Vagina (tissue), 2 donors: ENCODE data around the gene KRT73. TPM values are rescaled to one million over a fixed set of nuclear protein-coding genes. Genes with fewer than 3 reads are reported as not detected.
A peak's percentile ranks its signal among the peaks of the same experiment; 100 is the strongest.

Source experiments
- DNase-seq, 2 donors: peaks; one replicate each; pipeline ENCODE4 v3.0.0-alpha.2; 2017; ENCODE audit errors: extremely low spot score in 2 of 2
- H3K27ac ChIP-seq: fragments of 200-600 bp; sonication (generic); one replicate; pipeline ENCODE4 v1.5.1; 2019
- H3K27me3 ChIP-seq: fragments of 200-600 bp; sonication (generic); one replicate; pipeline ENCODE4 v1.5.1; 2019
- H3K36me3 ChIP-seq, 2 donors: fragments of 200-600 bp; sonication (generic); one replicate each; pipeline ENCODE4 v1.5.1; 2017 to 2019
- H3K4me1 ChIP-seq: fragments of 200-600 bp; sonication (generic); one replicate; pipeline ENCODE4 v1.5.1; 2019
- H3K4me3 ChIP-seq, 2 donors: fragments of 200-600 bp; sonication (generic); 1 replicate in 1 of 2; 2 replicates in 1 of 2; pipeline ENCODE4 v1.5.1; 2016 to 2019
- H3K9me3 ChIP-seq: fragments of 200-600 bp; sonication (generic); one replicate; pipeline ENCODE4 v1.5.1; 2019
- POLR2A ChIP-seq, 2 donors: fragments of 450-650 bp; IDR thresholded peaks; one replicate each; pipeline ENCODE4 v1.6.1; 2017; ENCODE audit warnings: antibody characterized with exemption in 2 of 2, mild to moderate bottlenecking in 2 of 2, moderate library complexity in 2 of 2
- POLR2AphosphoS5 ChIP-seq, 2 donors: sonication (generic); formaldehyde crosslinking; IDR thresholded peaks; one replicate each; pipeline ENCODE4 v1.9.0; 2017; ENCODE audit warnings: antibody characterized with exemption in 2 of 2, mild to moderate bottlenecking in 2 of 2, low read depth in 1 of 2; ENCODE audit not compliant: insufficient read depth in 1 of 2
- intact Hi-C: fragments of 100-400 bp; cut with DNase I; formaldehyde crosslinking; loops from one replicate; pipeline ENCODE4 v1.15.1; 2023
- total RNA-seq: library from RNA; depleted of rRNA; stranded (reverse); fragments of >200 nt; gene quantifications from one replicate; pipeline ENCODE4 v1.2.3, GENCODE V29; 2016
- TF ChIP-seq, protein P1 (sequence below), 3 experiments: fragments of 450-650 bp in 2 of 3; fragments of 200-600 bp in 1 of 3; sonication (generic) in 1 of 3; IDR thresholded peaks; one replicate each; pipeline ENCODE4 v1.5.1; 2017 to 2019; ENCODE audit warnings: antibody characterized with exemption in 3 of 3, mild to moderate bottlenecking in 2 of 3, moderate library complexity in 2 of 3

The KRT73 gene
- total RNA-seq, 1 donor from 2014 or later: not detected

DNA sequence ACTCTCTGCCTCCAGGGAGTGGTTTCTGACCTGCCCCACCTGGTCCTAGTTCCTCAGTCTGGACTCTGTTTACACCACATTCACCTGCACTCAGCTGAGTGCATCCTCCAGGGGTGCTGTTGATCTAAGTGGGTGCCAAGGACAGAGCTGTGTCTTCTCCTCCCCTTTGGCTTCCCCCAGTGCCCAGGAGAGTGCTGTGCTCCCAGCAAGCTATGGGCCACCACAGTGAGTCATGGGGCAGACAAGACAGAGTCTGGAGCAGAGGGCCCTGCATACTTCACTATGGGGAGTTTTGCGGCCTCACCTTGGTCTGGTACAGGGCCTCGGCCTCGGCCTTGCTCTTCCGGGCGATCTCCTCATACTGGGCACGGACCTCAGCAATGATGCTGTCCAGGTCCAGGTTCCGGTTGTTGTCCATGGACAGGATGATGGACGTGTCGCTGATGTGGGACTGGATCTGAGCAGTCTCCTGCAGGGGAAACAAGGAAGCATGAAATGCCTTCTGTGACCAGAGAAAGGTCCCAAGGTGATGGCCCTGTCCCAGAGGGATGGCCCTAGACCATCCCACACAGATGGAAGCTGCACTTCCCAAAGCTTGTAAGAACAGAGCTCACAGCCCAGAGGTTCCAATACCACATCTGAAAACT, 4.9 kb downstream of the KRT73 start:
- no peaks in the 10 kb centered on the region for H3K36me3 ChIP-seq
- no peak overlapping the region for H3K4me3 ChIP-seq
- DNase-seq: peak; percentile 18 to 64
- H3K27me3 ChIP-seq: no peaks in the 10 kb centered on the region
- no peaks in the 10 kb centered on the region for H3K4me1 ChIP-seq
- intact Hi-C loops: no loop called here
- TF ChIP-seq POLR2AphosphoS5 (IDR thresholded peaks at IDR 0.05; ENCODE audit: insufficient read depth in 1 of 2, low read depth in 1 of 2): no peak
- TF ChIP-seq, protein P1, sequence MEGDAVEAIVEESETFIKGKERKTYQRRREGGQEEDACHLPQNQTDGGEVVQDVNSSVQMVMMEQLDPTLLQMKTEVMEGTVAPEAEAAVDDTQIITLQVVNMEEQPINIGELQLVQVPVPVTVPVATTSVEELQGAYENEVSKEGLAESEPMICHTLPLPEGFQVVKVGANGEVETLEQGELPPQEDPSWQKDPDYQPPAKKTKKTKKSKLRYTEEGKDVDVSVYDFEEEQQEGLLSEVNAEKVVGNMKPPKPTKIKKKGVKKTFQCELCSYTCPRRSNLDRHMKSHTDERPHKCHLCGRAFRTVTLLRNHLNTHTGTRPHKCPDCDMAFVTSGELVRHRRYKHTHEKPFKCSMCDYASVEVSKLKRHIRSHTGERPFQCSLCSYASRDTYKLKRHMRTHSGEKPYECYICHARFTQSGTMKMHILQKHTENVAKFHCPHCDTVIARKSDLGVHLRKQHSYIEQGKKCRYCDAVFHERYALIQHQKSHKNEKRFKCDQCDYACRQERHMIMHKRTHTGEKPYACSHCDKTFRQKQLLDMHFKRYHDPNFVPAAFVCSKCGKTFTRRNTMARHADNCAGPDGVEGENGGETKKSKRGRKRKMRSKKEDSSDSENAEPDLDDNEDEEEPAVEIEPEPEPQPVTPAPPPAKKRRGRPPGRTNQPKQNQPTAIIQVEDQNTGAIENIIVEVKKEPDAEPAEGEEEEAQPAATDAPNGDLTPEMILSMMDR (IDR thresholded peaks at IDR 0.05): no peak
- no peak for TF ChIP-seq POLR2A (IDR thresholded peaks at IDR 0.05)
- H3K27ac ChIP-seq: no peak overlapping the region
- H3K9me3 ChIP-seq: no peaks in the 10 kb centered on the region

DNA sequence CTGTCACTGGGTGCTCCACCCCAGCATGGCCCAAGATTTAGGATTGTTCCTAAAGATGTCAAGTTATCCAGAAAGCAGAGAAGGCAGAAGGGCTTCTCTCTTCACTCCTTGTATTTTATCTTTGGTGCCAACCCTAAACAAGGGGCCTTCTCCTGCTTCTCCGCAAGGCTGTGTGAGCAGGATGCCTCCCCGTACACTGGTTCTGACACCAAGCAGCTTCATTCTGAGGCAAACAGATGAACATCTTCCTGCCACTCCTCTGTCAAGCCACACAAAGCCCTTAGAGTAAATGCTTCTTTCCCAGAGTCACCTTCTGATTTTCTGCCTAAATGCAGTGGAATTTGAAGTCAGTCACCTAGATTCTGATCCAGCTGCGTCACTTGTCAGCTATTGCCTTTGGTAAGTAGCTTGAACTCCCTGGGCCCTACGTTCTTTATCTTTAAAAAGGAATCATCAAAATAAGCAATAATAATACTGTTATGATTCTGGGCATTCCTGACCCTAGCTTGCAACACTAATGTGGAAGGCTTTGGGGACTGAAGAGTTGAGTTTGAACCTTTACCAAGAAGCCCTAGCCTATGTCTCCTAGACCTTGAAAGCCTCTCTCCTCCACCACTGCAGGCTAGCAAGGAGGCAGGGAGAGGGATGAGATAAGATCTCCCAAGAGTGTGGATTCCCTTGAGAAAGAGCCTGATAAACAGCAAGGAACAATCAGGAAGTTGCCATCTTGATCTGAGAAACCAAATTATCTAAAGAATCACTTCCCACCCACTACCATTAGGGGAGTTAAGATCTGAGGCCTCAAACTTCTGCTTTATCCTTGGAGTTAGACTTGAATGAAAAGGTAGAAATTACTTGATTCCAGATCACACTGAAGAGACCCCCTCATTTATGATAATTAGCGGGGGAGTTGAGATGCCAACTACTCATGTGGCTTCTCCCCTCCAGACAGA, 5.7 kb downstream of the KRT73 start:
- intact Hi-C loops: no loop called here
- Histone ChIP-seq H3K4me1 (no peaks in the 10 kb centered on the region), H3K9me3 (no peaks in the 10 kb centered on the region), H3K27ac (no peak overlapping the region), H3K36me3 (no peaks in the 10 kb centered on the region), H3K27me3 (no peaks in the 10 kb centered on the region), H3K4me3 (no peak overlapping the region)
- no peak for TF ChIP-seq POLR2A (IDR thresholded peaks at IDR 0.05)
- DNase-seq: peak; percentile 22 to 46

DNA sequence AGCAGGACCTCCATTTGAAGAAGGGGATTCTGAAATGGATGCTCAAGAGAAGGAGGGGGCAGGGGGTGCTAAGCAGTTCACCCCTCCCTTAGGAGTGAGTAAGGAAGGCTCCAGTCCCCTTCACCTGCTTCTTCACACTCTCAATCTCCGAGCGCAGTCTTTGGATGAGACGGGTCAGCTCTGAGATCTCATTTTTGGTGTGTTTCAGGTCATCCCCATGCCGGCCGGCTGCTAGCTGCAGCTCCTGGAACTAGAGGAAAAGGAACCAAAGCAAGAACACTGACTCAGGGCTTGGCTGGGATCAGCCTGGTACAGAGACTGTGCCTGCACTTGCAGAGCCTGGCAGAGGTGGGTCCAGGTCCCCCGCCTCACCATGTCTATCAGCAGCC, 7.3 kb downstream of the KRT73 start:
- Histone ChIP-seq H3K4me1 (no peaks in the 10 kb centered on the region), H3K4me3 (no peak overlapping the region), H3K9me3 (no peaks in the 10 kb centered on the region), H3K27me3 (no peaks in the 10 kb centered on the region), H3K27ac (no peak overlapping the region), H3K36me3 (no peaks in the 10 kb centered on the region)
- intact Hi-C loops: no loop called here
- peak; percentile 60 to 81 for DNase-seq
- TF ChIP-seq, protein P1 (IDR thresholded peaks at IDR 0.05): no peak
- TF ChIP-seq POLR2A (IDR thresholded peaks at IDR 0.05) (no peak), POLR2AphosphoS5 (IDR thresholded peaks at IDR 0.05; ENCODE audit: insufficient read depth in 1 of 2, low read depth in 1 of 2) (no peak)

DNA sequence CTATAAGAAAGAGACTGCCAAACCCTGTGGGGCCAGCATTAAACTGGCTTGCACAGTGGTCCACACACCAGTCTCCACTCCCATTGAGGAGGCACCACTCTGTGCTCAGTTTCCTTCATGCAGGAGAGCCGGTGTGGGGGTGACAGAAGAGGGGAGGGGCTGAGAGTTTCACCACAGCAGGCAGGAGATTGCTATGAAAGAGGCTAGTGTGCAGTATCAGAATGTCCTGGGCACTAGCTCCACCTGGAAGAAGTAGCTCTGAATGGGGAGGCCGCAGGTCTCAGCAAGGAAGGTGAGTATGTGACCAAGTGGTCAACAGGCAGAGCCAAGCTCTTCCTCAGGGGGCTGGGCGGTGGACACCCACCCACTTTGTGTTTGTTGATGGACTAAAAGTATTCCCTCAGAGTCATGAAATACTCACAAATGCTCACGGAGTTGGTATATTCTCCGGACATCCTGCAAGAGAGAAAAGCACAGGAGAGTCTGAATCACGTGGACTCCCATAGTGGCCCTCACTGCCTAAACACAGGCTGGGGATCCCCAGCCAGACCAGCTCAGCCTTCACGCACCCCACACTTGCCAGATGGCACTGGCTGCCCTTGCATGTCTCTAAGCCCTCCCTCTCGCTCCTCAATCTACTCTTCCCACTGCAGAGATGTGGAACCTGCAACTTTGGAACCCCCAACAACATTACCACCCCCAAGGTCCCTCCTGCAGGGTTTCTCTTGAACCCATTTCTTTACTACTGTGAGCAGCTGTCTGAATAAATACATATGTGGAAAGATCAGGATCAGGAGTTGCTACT, 9.3 kb downstream of the KRT73 start:
- Histone ChIP-seq H3K27me3 (no peaks in the 10 kb centered on the region), H3K4me1 (no peaks in the 10 kb centered on the region), H3K4me3 (no peak overlapping the region), H3K36me3 (no peaks in the 10 kb centered on the region), H3K27ac (no peak overlapping the region), H3K9me3 (no peaks in the 10 kb centered on the region)
- TF ChIP-seq POLR2AphosphoS5 (IDR thresholded peaks at IDR 0.05; ENCODE audit: insufficient read depth in 1 of 2, low read depth in 1 of 2) (no peak), POLR2A (IDR thresholded peaks at IDR 0.05) (no peak)
- intact Hi-C loops: no loop called here
- peak; percentile 67 to 81 for DNase-seq

DNA sequence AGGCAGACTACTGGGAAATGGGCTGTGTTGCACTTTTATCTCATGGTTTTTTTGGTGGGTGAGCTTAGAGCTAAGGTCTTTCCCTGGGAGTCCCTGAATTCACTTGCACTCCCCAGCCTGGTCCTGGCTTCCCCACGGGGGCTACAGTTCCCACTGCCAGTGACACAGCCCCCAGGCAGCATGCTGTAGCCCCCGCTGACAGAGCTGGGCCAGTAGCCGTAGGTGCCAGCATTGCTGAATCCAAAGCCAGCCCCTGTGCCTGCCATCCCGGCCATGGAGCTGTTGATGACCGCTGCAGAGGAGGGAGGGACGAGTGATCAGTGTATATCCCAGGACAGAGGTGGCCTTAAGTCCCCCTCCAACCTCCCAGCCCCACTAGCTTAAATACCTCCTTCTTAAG, 10.2 kb downstream of the KRT73 start:
- Histone ChIP-seq H3K27me3 (no peaks in the 10 kb centered on the region), H3K27ac (no peak overlapping the region), H3K4me1 (no peaks in the 10 kb centered on the region), H3K36me3 (no peaks in the 10 kb centered on the region), H3K4me3 (no peak overlapping the region), H3K9me3 (no peaks in the 10 kb centered on the region)
- TF ChIP-seq POLR2A (IDR thresholded peaks at IDR 0.05): no peak
- no peak for TF ChIP-seq POLR2AphosphoS5 (IDR thresholded peaks at IDR 0.05; ENCODE audit: insufficient read depth in 1 of 2, low read depth in 1 of 2)
- TF ChIP-seq, protein P1 (IDR thresholded peaks at IDR 0.05): no peak
- intact Hi-C loops: no loop called here
- DNase-seq: peak in 1 of 2 donors; percentile 84
